Jurkat, Clone E6-1 (cell line): ENCODE measurements around the gene C13orf42.

Source experiments
- DNase-seq: peaks from one replicate; pipeline ENCODE4 v3.0.0-alpha.2; 2011; ENCODE audit warnings: low read depth, low spot score
- H3K4me3 ChIP-seq: 2 replicates; pipeline ENCODE4 v1.5.1; 2011; ENCODE audit warnings: mild to moderate bottlenecking, low read length, control low read depth, moderate library complexity

Gene C13orf42

GRCh38 chr13:51043310-51043709, 67.8 kb downstream of the C13orf42 start:
- H3K4me3 ChIP-seq: no peak overlapping the region
- DNase-seq: no peak

- no peak for DNase-seq
Measured at GRCh38 chr13:51041710-51042109, 69.4 kb downstream of the C13orf42 start.

GRCh38 chr13:51041126-51041525, 69.9 kb downstream of the C13orf42 start:
- DNase-seq: no peak
- H3K4me3 ChIP-seq: no peak overlapping the region

More at GRCh38 chr13:51041710-51042109, 69.4 kb downstream of the C13orf42 start:
- H3K4me3 ChIP-seq: no peak overlapping the region

- no peak for DNase-seq
- no peak overlapping the region for H3K4me3 ChIP-seq
Measured at GRCh38 chr13:51040431-51040830, 70.6 kb downstream of the C13orf42 start.

- H3K4me3 ChIP-seq: no peak overlapping the region
- no peak for DNase-seq
Measured at GRCh38 chr13:51036418-51036817, 74.7 kb downstream of the C13orf42 start.

- no peak for DNase-seq
- H3K4me3 ChIP-seq: no peak overlapping the region
Measured at GRCh38 chr13:51035978-51036377, 75.1 kb downstream of the C13orf42 start.

- no peak overlapping the region for H3K4me3 ChIP-seq
- DNase-seq: no peak
Measured at GRCh38 chr13:51035469-51035868, 75.6 kb downstream of the C13orf42 start.

- DNase-seq: no peak
Measured at GRCh38 chr13:51034906-51035305, 76.2 kb downstream of the C13orf42 start.

GRCh38 chr13:51033421-51034185, 77.5 kb downstream of the C13orf42 start:
- H3K4me3 ChIP-seq: no peak overlapping the region
- no peak for DNase-seq

More at GRCh38 chr13:51034906-51035305, 76.2 kb downstream of the C13orf42 start:
- H3K4me3 ChIP-seq: no peak overlapping the region

GRCh38 chr13:51032831-51033230, 78.2 kb downstream of the C13orf42 start:
- no peak for DNase-seq

More at GRCh38 chr13:51032831-51033230, 78.2 kb downstream of the C13orf42 start:
- no peak overlapping the region for H3K4me3 ChIP-seq
